Measurements from ENCODE around the gene SIL1. TPM values are rescaled to one million over a fixed set of nuclear protein-coding genes. Genes with fewer than 3 reads are reported as not detected.

The SIL1 gene
- total and polyA plus RNA-seq, 2 of the 13 experiments (the other 11 are each of a cell fraction or from before 2014, with no cell fraction given), result 26.0 to 30.0 TPM

GRCh38 chr5:138983984-138984383 lies 214.2 kb downstream of the SIL1 start:
- no peaks in the 10 kb centered on the region for H3K27me3 ChIP-seq (ENCODE audit: control insufficient read depth in 1 of 2, insufficient read depth in 2 of 2, low read length in 2 of 2)
- H3K4me3 ChIP-seq (replicated peaks in 1 of 3; ENCODE audit: insufficient read depth in 1 of 3, low read depth in 2 of 3, low read length in 3 of 3), result no peak overlapping the region
- TF ChIP-seq DNMT3B (CRISPR knock-in tag; conservative IDR thresholded peaks at IDR 0.05), result no peak
- no peak for TF ChIP-seq SAFB2 (CRISPR knock-in tag; IDR thresholded peaks at IDR 0.05; ENCODE audit: borderline replicate concordance, low read depth)
- TF ChIP-seq, protein P1, sequence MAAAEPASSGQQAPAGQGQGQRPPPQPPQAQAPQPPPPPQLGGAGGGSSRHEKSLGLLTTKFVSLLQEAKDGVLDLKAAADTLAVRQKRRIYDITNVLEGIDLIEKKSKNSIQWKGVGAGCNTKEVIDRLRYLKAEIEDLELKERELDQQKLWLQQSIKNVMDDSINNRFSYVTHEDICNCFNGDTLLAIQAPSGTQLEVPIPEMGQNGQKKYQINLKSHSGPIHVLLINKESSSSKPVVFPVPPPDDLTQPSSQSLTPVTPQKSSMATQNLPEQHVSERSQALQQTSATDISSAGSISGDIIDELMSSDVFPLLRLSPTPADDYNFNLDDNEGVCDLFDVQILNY (CRISPR knock-in tag; conservative IDR thresholded peaks at IDR 0.05), result no peak
- no peak for TF ChIP-seq TAF1 (CRISPR knock-in tag; IDR thresholded peaks at IDR 0.05)
- TF ChIP-seq ZSCAN12 (CRISPR knock-in tag; IDR thresholded peaks at IDR 0.05), result no peak
- TF ChIP-seq ZNF468 (CRISPR knock-in tag; IDR thresholded peaks at IDR 0.05), result no peak
- TF ChIP-seq ZNF30 (CRISPR knock-in tag; IDR thresholded peaks at IDR 0.05), result no peak
- no peak for TF ChIP-seq ZNF772 (CRISPR knock-in tag; IDR thresholded peaks at IDR 0.05)
- TF ChIP-seq CBX1 (IDR thresholded peaks at IDR 0.05; ENCODE audit: low read depth), result no peak
- TF ChIP-seq PITX1 (CRISPR knock-in tag; IDR thresholded peaks at IDR 0.05), result no peak
- TF ChIP-seq SMAD3 (CRISPR knock-in tag; IDR thresholded peaks at IDR 0.05), result no peak
- TF ChIP-seq ZNF639 (CRISPR knock-in tag; conservative IDR thresholded peaks at IDR 0.05), result no peak
- no peak for TF ChIP-seq ZNF589 (CRISPR knock-in tag; conservative IDR thresholded peaks at IDR 0.05)
- no peak for TF ChIP-seq ZSCAN25 (CRISPR knock-in tag; IDR thresholded peaks at IDR 0.05)
- TF ChIP-seq HIVEP1 (CRISPR knock-in tag; IDR thresholded peaks at IDR 0.05), result no peak
- TF ChIP-seq RAD21 (CRISPR knock-in tag; IDR thresholded peaks at IDR 0.05), result no peak
- TF ChIP-seq GFI1 (CRISPR knock-in tag; IDR thresholded peaks at IDR 0.05; ENCODE audit: borderline replicate concordance), result no peak
- no peak for TF ChIP-seq ZNF652 (CRISPR knock-in tag; IDR thresholded peaks at IDR 0.05; ENCODE audit: borderline replicate concordance, low read depth)
- H3K4me1 ChIP-seq (ENCODE audit: insufficient read depth, low read length), result peaks cover 21% of the 10 kb centered on the region
- no peaks in the 10 kb centered on the region for H3K79me2 ChIP-seq (ENCODE audit: insufficient read depth, low read length)
- H4K20me1 ChIP-seq (ENCODE audit: insufficient read depth, low read length), result no peaks in the 10 kb centered on the region
- CTCF ChIA-PET (ENCODE audit: low intra/inter-chr PET ratio, low total read pairs), result no interaction called here
- H3K9me3 ChIP-seq (ENCODE audit: low read length), result no peaks in the 10 kb centered on the region
- ATAC-seq (no peak), DNase-seq (ENCODE audit: low spot score) (no peak), FAIRE-seq (no peak)
- H3K9ac ChIP-seq (ENCODE audit: insufficient read depth, low read depth, low read length), result no peak overlapping the region
- H3K36me3 ChIP-seq (replicated peaks in 1 of 2; ENCODE audit: control insufficient read depth in 1 of 2, insufficient read depth in 2 of 2, low read length in 2 of 2), result no peaks in the 10 kb centered on the region
- POLR2A ChIA-PET, result no interaction called here
- in situ Hi-C loops (cut with HindIII; ENCODE audit: extremely low pct_ligation_motif_present, low pct_unique_long_range_greater_than_20kb) (no loop called here), intact Hi-C loops (cut with micrococcal nuclease; ENCODE audit: unreplicated experiment) (no loop called here)
- no peak overlapping the region for H3K4me2 ChIP-seq (ENCODE audit: low read depth, low read length)
- WGBS (ENCODE audit: low lambda C conversion rate), result 93% methylated on average over 2 of the region's 2 CpGs
- no peak overlapping the region for H3K27ac ChIP-seq (ENCODE audit: extremely low read length, insufficient read depth, low read length)
- H2AFZ ChIP-seq (ENCODE audit: low read length), result no peak overlapping the region
- BruUV-seq (replicated peaks), result no TSS peak
